HepG2 (cell line): Measurements from ENCODE around the gene C10orf90. TPM values are rescaled to one million over a fixed set of nuclear protein-coding genes. Genes with fewer than 3 reads are reported as not detected.

Experiments used
- ATAC-seq: fragments of 200-7000 bp; cut with Tn5 transposase; 3 replicates; pipeline ENCODE4 v1.9.1; 2020; ENCODE audit warnings: mild to moderate bottlenecking, moderate library complexity
- BruUV-seq: library from RNA; stranded (reverse); fragments of 400-500 nt; replicated peaks from 2 replicates; lab custom pipeline; 2021; lab: Mats Ljungman, UMichigan
- CTCF ChIA-PET: fragments of 300-600 bp; formaldehyde crosslinking; extraction: SDS; loops from one replicate; lab custom pipeline; 2021; ENCODE audit warnings: low total read pairs, inconsistent platforms, low intra/inter-chr PET ratio; lab: Yijun Ruan, JAX
- POLR2A ChIA-PET: fragments of 350-600 bp; sonication (Branson Sonifier 250); formaldehyde crosslinking; loops from one replicate; lab custom pipeline; 2020; ENCODE audit warnings: antibody characterized with exemption, inconsistent platforms; lab: Yijun Ruan, JAX
- DNase-seq: peaks from one replicate; pipeline ENCODE4 v3.0.0-alpha.2; 2015; ENCODE audit warnings: low spot score
- FAIRE-seq: peaks from 3 replicates; lab custom pipeline; 2011; peaks lifted over from hg19 to GRCh38; lab: Jason Lieb, UNC
- H2AFZ ChIP-seq: one replicate; pipeline ENCODE4 v1.6.1; 2011; ENCODE audit warnings: low read length, inconsistent platforms
- H3K27ac ChIP-seq: fragments of 300-600 bp; 3 replicates; pipeline ENCODE4 v1.8.0; 2011; ENCODE audit warnings: mixed run types, mild to moderate bottlenecking, mixed read lengths, low read length, inconsistent platforms; ENCODE audit not compliant: insufficient read depth; ENCODE audit errors: extremely low read length
- H3K27me3 ChIP-seq, 2 experiments: fragments of 200-600 bp in 1 of 2; 2 replicates in 1 of 2; 3 replicates in 1 of 2; pipeline versions ENCODE4 v1.6.0 to v1.8.0; 2011; ENCODE audit warnings: low read length in 2 of 2, mild to moderate bottlenecking in 2 of 2, moderate library complexity in 2 of 2, inconsistent platforms in 1 of 2; ENCODE audit not compliant: insufficient read depth in 2 of 2, control insufficient read depth in 1 of 2
- H3K36me3 ChIP-seq, 2 experiments: fragments of 200-600 bp in 1 of 2; replicated peaks in 1 of 2; 2 replicates in 1 of 2; 3 replicates in 1 of 2; pipeline versions ENCODE4 v1.5.1 to v1.8.0; 2011; ENCODE audit warnings: low read length in 2 of 2, inconsistent platforms in 1 of 2; ENCODE audit not compliant: insufficient read depth in 2 of 2, control insufficient read depth in 1 of 2
- H3K4me1 ChIP-seq: 2 replicates; pipeline ENCODE4 v1.5.1; 2012; ENCODE audit warnings: low read length, inconsistent platforms; ENCODE audit not compliant: insufficient read depth
- H3K4me2 ChIP-seq: 2 replicates; pipeline ENCODE4 v1.6.0; 2011; ENCODE audit warnings: low read depth, low read length, inconsistent platforms
- H3K4me3 ChIP-seq, 3 experiments: fragments of 200-600 bp in 1 of 3; sonication (generic), shearing (Covaris generic) in 1 of 3; replicated peaks in 1 of 3; 2 replicates each; pipeline ENCODE4 v1.5.1; 2011 to 2016; ENCODE audit warnings: low read length in 3 of 3, inconsistent platforms in 2 of 3, low read depth in 2 of 3, mild to moderate bottlenecking in 2 of 3, control low read depth in 1 of 3, mixed read lengths in 1 of 3; ENCODE audit not compliant: insufficient read depth in 1 of 3
- H3K79me2 ChIP-seq: one replicate; pipeline ENCODE4 v1.6.1; 2011; ENCODE audit warnings: low read length, inconsistent platforms; ENCODE audit not compliant: insufficient read depth
- H3K9ac ChIP-seq: 2 replicates; pipeline ENCODE4 v1.6.0; 2011; ENCODE audit warnings: mild to moderate bottlenecking, low read depth, low read length, inconsistent platforms; ENCODE audit not compliant: insufficient read depth
- H3K9me3 ChIP-seq: 2 replicates; pipeline ENCODE4 v1.5.1; 2012; ENCODE audit warnings: mild to moderate bottlenecking, low read length
- H4K20me1 ChIP-seq: 2 replicates; pipeline ENCODE4 v1.6.0; 2011; ENCODE audit warnings: inconsistent platforms, mild to moderate bottlenecking, low read length, moderate library complexity; ENCODE audit not compliant: insufficient read depth
- GTF3A ChIP-seq: sonication (generic); formaldehyde crosslinking; conservative IDR thresholded peaks from 2 replicates; pipeline ENCODE4 v1.4.0; 2020; ENCODE audit warnings: mild to moderate bottlenecking, missing genetic modification reagents
- SIX1 ChIP-seq: sonication (generic); formaldehyde crosslinking; IDR thresholded peaks from 2 replicates; pipeline ENCODE4 v1.4.0; 2020; ENCODE audit warnings: missing genetic modification reagents, borderline replicate concordance
- ZNF414 ChIP-seq: sonication (generic); formaldehyde crosslinking; IDR thresholded peaks from 2 replicates; pipeline ENCODE4 v1.5.0; 2020; ENCODE audit warnings: missing genetic modification reagents
- ZNF841 ChIP-seq: sonication (generic); formaldehyde crosslinking; IDR thresholded peaks from 2 replicates; pipeline ENCODE4 v1.8.1; 2023; ENCODE audit warnings: missing genetic modification reagents, borderline replicate concordance
- ZNF878 ChIP-seq: sonication (generic); formaldehyde crosslinking; IDR thresholded peaks from 2 replicates; pipeline ENCODE4 v1.8.1; 2023; ENCODE audit warnings: mild to moderate bottlenecking, missing genetic modification reagents, moderate library complexity
- WGBS: methylation state at CpG from one replicate; pipeline ENCODE4 v1.1.6; 2017; ENCODE audit warnings: low lambda C conversion rate; 5-methylcytosine and 5-hydroxymethylcytosine counted together
- in situ Hi-C: cut with HindIII; loops from 2 replicates; pipeline ENCODE4 v1.10.0; 2017; ENCODE audit warnings: low pct_unique_long_range_greater_than_20kb; ENCODE audit not compliant: extremely low pct_ligation_motif_present
- intact Hi-C: fragments of 100-400 bp; cut with micrococcal nuclease; formaldehyde crosslinking; loops from one replicate; pipeline ENCODE4 v1.10.0; 2022; ENCODE audit not compliant: unreplicated experiment
- polyA plus RNA-seq, 8 experiments: library from polyadenylated mRNA; depleted of rRNA in 3 of 8; stranded (reverse) in 7 of 8; unstranded in 1 of 8; fragments of >200 nt; fragmentation: Illumina TruSeq in 4 of 8; extraction: Trizol in 4 of 8; gene quantifications; 2 replicates each; pipeline versions ENCODE4 v1.2.1 to v1.2.3, GENCODE V29; 2011 to 2016; ENCODE audit warnings: low read depth in 4 of 8, missing spikeins in 1 of 8, mixed read lengths in 1 of 8; ENCODE audit not compliant: insufficient read depth in 1 of 8
- total RNA-seq, 5 experiments: library from RNA; depleted of rRNA; stranded (reverse); fragments of >200 nt; fragmentation: Illumina TruSeq; extraction: Trizol; gene quantifications; 2 replicates each; pipeline ENCODE4 v1.2.3, GENCODE V29; 2016; ENCODE audit warnings: low read depth in 1 of 5

Gene C10orf90
- total and polyA plus RNA-seq, 2 of the 13 experiments (the other 11 are each of a cell fraction or from before 2014, with no cell fraction given), result not detected

GRCh38 chr10:126705951-126706565 lies 35.6 kb upstream of the C10orf90 start:
- WGBS, result 0% methylated on average over 2 of the region's 3 CpGs
- Histone ChIP-seq H3K79me2 (no peaks in the 10 kb centered on the region), H3K4me1 (no peaks in the 10 kb centered on the region), H3K9ac (no peak overlapping the region), H3K36me3 (no peaks in the 10 kb centered on the region), H3K4me2 (no peak overlapping the region), H4K20me1 (no peaks in the 10 kb centered on the region), H3K27me3 (peaks cover 2 to 16% of the 10 kb centered on the region in 2 experiments; a peak in 1 of 5 replicates), H3K27ac (no peak overlapping the region), H2AFZ (no peak overlapping the region), H3K9me3 (no peaks in the 10 kb centered on the region), H3K4me3 (no peak overlapping the region)
- ChIA-PET POLR2A (no interaction called here), CTCF (no interaction called here)
- no TSS peak for BruUV-seq
- intact Hi-C loops (no loop called here), in situ Hi-C loops (no loop called here)
- ATAC-seq (no peak), DNase-seq (no peak), FAIRE-seq (no peak)
- TF ChIP-seq SIX1 (CRISPR knock-in tag) (no peak), ZNF878 (no peak)

GRCh38 chr10:126705131-126705530 lies 34.6 kb upstream of the C10orf90 start:
- H3K4me2 ChIP-seq, result no peak overlapping the region
- H3K4me3 ChIP-seq, result no peak overlapping the region
- H3K9me3 ChIP-seq, result no peaks in the 10 kb centered on the region
- DNase-seq (no peak), ATAC-seq (no peak), FAIRE-seq (no peak)
- BruUV-seq, result no TSS peak
- H3K4me1 ChIP-seq, result no peaks in the 10 kb centered on the region
- no peak overlapping the region for H3K9ac ChIP-seq
- no peak overlapping the region for H3K27ac ChIP-seq
- H3K79me2 ChIP-seq, result no peaks in the 10 kb centered on the region
- in situ Hi-C loops, result no loop called here
- no peaks in the 10 kb centered on the region for H4K20me1 ChIP-seq
- no peak overlapping the region for H2AFZ ChIP-seq
- intact Hi-C loops, result no loop called here
- peaks cover 2 to 16% of the 10 kb centered on the region in 2 experiments; a peak in 1 of 5 replicates for H3K27me3 ChIP-seq
- TF ChIP-seq GTF3A (CRISPR knock-in tag) (no peak), ZNF414 (CRISPR knock-in tag) (no peak), ZNF841 (CRISPR knock-in tag) (no peak)
- no peaks in the 10 kb centered on the region for H3K36me3 ChIP-seq
- ChIA-PET POLR2A (no interaction called here), CTCF (no interaction called here)
- 0% methylated on average over 5 of the region's 5 CpGs for WGBS
